Measurements from ENCODE around the gene GCNA.
"Not testable (repeated sequence)": the region's sequence is repeated elsewhere in the genome, so short reads cannot be mapped to it uniquely, and the experiment has no call there.

GCNA gene

GRCh38 chrX:71563921-71564320 is 14.3 kb upstream of the GCNA start:
- DNase-seq (ENCODE audit: low read depth): no peak

DNA sequence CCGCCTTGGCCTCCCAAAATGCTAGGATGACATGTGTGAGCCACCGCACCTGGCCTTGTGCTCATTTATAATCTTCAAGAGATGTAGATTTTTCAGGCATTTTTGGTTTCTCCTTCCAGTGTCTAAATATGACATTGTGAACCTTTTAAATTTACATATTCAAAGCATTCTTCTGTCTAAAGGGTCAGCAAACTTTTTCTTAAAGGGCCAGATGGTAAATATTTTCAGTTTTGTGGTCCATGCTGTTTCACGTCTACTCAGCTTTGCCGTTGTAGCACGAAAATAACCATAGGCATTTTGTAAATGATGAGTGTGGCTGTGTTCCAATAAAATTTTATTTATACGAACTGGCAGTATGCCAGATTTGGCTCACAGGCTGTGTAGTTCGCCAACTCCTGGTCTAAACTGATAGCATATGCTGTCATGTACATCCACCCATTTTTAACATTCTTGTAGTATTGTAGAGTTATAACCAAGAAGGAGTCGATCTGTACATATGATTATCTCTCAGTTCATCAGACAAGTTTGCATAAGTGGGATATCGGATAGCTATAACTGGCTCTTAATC is 12.7 kb upstream of the GCNA start:
- DNase-seq (ENCODE audit: low read depth): no peak

- DNase-seq (ENCODE audit: low read depth): not testable (repeated sequence)
These were observed 6.8 kb upstream of the GCNA start for GRCh38 chrX:71571390-71571789.

DNA sequence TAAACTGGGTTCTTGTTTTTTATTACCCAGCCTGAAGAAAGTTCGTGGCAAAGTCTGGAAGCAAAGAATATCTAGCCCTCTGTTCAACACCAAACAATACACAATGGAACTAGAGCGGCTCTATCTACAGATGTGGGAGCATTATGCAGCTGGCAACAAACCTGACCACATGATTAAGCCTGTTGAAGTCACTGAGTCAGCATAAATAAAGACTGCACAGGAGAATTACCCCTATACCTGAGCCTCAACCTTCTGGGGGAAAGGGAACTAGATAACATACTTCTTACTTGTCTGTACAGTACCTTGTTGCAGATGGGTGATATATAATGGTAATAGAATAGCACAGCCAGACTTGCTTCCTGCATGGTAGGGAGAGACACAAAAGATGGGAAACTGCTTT is 4.6 kb upstream of the GCNA start:
- no peak for DNase-seq (ENCODE audit: low read depth)

GRCh38 chrX:71577682-71578081 is 555 bp upstream of the GCNA start:
- DNase-seq (ENCODE audit: low read depth): no peak

DNA sequence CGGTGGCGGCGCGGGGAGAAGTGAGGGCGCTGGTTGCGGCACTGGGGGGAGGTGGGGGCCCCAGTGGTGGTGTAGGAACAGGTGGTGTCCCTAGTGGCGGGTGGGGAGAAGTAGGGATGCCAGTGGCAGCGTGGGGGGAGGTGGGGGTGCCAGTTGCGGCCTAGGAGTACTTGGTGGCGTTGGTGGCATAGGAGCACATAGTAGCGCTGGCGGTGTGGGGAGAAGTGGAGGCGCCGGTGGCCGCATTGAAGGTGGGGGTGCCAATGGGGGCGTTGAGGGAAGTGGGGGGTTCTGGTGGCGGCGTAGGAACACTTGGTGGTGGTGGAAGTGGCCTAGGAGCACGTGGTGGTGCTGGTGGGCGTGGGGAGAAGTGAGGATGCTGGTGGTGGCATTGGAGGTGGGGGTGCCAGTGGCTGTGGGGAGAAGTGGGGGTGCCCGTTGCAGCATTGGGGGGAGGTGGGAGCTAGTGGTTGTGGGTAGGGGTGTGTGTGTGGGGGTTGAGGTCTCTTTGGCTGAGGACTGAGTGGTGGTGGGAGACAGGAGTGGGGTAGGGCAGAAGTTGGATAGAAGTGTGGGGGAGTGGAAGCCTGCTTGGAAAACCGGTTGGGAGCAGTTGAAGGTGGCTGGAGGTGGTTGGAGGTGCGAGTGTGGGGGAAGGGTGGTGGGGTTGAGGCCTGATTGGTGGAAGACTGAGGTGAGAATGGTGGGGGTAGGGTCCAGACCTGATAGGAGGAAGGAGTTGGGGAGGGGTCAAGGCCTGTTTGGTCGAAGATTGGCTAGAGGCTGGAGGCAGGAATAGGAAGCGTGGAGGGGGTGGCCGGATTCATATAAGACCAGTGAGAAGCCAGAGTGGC is 1.1 kb downstream of the GCNA start:
- no peak for DNase-seq (ENCODE audit: low read depth)

GRCh38 chrX:71579990-71580380 is 1.7 kb downstream of the GCNA start:
- DNase-seq (ENCODE audit: low read depth): no peak

- DNase-seq (ENCODE audit: low read depth): no peak
These were observed 3.0 kb downstream of the GCNA start for GRCh38 chrX:71581210-71581609.

GRCh38 chrX:71586929-71587328 is 8.7 kb downstream of the GCNA start:
- no peak for DNase-seq (ENCODE audit: low read depth)

DNA sequence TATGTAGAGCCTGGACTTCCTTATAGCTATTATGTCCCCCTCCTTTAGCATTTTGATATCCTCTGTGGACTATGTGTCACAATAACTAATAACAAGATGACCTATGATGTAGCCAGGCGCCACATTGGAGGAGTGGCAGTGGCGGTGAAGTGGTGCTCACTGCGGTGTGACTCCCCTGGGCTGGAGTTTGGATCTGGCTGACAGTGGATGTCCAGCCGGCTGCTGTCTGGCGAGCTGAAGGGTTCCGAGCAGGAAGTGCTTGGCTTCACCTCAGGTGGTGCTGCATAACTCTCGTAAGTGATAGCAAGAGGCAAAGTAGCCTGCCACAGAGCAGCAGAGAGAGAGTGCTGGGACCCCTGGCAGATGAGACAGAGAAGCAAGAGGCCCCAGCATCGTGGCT is 15.0 kb downstream of the GCNA start:
- not testable (repeated sequence) for DNase-seq (ENCODE audit: low read depth)

DNA sequence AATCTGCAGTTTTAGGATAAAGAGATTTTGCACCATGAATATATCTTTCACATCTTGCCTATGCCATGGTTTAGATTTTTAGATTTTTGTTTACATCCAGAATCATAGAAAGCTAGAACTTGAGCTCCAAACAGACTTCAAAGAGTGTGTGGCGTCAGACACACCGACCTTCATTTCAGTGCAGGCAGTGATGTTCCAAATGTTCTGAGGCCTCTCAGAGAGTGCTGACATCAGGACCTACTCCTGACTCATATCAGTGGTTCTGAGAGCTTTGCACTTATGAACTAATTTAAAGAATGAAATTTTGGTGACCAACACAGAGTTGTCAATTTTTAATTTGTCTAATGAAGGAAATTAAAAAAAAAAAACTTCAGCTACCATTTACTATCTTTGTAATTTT is 21.7 kb downstream of the GCNA start:
- no peak for DNase-seq (ENCODE audit: low read depth)

DNA sequence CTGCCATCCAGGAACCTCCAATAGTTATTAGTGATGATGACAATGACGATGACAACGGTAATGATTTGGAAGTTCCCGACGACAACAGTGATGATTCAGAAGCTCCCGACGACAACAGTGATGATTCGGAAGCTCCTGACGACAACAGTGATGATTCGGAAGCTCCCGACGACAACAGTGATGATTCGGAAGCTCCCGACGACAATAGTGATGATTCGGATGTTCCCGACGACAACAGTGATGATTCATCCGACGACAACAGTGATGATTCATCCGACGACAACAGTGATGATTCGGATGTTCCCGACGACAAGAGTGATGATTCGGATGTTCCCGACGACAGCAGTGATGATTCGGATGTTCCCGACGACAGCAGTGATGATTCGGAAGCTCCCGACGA is 25.4 kb downstream of the GCNA start:
- DNase-seq (ENCODE audit: low read depth): no peak

- no peak for DNase-seq (ENCODE audit: low read depth)
These were observed 25.9 kb downstream of the GCNA start for GRCh38 chrX:71604141-71604540.

DNA sequence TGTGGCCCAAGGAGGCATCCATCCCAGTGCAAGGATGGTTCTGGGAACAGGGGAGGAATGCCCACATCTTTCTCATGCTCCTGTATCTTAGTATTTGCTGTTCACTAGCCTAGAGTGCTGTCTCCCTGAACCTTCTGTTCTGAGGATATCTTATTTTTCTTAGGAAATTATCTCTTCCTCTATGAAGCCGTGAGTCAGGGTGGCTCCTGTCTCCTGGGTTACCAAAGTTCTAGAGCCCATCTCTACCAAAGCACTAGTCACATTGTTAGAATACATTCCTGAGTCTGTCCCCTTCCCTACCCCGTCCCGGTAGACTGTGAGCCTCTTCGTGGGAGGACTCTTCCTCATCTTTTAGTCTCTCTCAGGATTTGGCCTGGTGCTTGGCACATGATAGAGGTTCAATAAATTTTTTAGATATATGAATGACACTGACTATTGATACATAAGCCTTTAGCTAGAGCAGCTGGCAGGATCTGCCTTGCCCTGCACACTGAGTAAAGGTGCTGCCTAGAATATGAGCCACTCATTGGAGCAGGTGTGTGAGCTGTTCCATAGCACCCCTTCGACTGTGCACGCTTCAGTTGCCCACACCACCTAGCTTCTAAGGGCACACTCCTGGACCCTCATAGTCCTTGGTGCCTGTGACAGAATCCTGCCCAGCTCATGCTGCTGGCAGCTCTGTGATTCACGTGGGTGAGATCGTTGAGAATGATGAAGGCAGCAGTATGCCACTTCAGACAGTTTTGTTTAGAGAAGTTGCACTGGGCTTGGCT is 26.7 kb downstream of the GCNA start:
- no peak for DNase-seq (ENCODE audit: low read depth)

DNA sequence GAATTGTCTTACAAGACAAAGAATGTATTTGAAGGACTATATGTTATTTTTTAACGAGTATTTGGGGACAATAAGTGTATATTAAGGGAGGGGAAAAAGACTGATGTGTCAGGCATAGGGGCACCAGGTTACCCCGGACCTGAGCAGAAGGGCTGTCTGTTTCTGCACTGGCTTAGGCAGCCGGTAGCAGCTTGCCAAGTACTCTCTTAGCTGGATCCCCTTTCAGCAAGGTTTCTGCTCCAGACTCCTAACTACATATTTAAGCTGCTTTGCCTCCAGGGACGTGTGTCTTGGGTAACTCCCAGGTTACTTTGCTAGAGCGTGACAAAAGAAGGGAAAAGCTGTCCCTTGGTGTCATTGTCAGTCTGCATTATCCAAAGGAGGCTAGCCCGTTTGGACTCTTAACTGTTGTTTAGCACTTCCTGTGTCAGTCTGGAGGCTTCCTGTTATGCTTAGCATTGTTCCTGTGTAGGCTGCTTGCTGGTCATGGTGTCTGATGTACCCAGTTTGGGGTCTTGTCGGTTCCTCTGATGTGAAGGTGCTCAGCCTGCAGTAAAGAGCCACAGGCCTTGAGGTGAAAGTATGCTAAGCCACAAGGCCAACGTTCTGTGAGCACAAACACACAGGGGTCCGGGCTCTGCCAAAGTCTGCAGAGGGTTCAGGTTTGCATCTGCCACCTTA is 28.4 kb downstream of the GCNA start:
- no peak for DNase-seq (ENCODE audit: low read depth)

DNA sequence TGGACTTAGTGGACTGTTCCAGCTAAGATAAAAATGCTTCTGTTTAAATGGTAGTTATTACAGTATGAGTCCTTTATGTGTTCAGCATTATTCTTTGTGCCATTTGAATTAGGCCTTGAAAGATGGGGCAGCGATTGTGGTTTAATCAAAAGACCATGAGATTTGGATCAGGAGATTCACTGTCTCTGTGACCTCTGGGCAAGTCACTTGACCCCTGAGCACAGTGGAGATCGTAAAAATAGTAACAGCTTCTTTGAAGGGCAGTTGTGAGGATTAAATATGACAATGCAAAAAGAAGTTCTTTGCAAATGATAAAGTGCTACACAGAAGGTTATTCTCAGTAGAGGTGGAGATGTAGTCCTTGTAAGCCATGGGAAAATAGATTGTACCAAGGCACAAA is 29.3 kb downstream of the GCNA start:
- no peak for DNase-seq (ENCODE audit: low read depth)

- no peak for DNase-seq (ENCODE audit: low read depth)
These were observed 31.0 kb downstream of the GCNA start for GRCh38 chrX:71609095-71609750.

DNA sequence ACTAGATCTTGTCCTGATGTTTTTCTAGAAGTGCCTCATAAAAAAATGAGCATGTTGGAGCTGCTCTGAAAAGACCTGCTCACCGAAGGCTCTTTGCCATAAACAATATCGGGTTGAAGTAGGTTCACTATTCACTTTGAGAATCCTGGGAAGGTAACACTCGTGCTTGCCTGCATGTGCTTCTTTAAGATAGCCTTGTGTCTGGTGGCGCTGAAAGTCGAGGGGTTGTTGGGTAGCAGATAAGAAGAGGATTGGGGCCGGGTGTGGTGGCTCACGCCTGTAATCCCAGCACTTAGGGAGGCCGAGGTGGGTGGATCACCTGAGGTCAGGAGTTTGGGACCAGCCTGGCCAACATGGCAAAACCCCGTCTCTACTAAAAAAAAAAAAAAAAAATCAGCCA is 33.5 kb downstream of the GCNA start:
- DNase-seq (ENCODE audit: low read depth): not testable (repeated sequence)

- no peak for DNase-seq (ENCODE audit: low read depth)
These were observed 34.0 kb downstream of the GCNA start for GRCh38 chrX:71612256-71612655.

GRCh38 chrX:71615056-71615455 is 36.8 kb downstream of the GCNA start:
- no peak for DNase-seq (ENCODE audit: low read depth)

DNA sequence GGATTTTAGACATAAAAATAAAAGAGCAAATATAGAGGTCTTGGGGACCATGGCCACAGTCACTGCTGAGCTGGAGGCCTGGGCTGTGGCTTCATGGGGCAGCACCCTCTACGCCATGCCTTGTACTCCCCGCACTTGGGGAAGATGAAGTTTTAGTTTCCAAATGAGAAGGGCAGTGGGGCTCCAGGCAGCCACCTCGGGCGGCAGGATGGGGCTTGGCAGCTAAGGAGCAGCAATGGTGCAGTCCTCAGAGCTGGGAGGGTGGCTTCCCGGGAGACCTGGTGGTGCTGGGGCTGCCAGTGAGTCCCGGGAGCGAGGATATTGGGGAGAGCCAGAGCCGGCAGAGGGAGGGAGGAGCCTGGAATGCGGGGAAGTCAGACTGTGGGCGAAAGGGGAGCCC is 37.7 kb downstream of the GCNA start:
- DNase-seq (ENCODE audit: low read depth): no peak
